Spleen (tissue), 11 donors: ENCODE data around the gene NFATC2. TPM values are rescaled to one million over a fixed set of nuclear protein-coding genes. Genes with fewer than 3 reads are reported as not detected.

Experiments used
- DNase-seq: peaks from one replicate; pipeline ENCODE4 v3.0.0-alpha.2; 2020
- H3K27ac ChIP-seq, 8 donors: fragments of 200-600 bp; sonication (generic) in 7 of 8; 1 replicate in 4 of 8; 2 replicates in 4 of 8; pipeline versions ENCODE4 v1.5.0 to v1.8.0; 2016 to 2021; ENCODE audit warnings: inconsistent platforms in 4 of 8, mild to moderate bottlenecking in 4 of 8, moderate library complexity in 1 of 8
- H3K27me3 ChIP-seq, 7 donors: fragments of 200-600 bp; sonication (generic) in 6 of 7; replicated peaks in 1 of 7; 1 replicate in 4 of 7; 2 replicates in 3 of 7; pipeline versions ENCODE4 v1.5.0 to v1.8.0; 2016 to 2021; ENCODE audit warnings: inconsistent platforms in 3 of 7, mild to moderate bottlenecking in 1 of 7
- H3K36me3 ChIP-seq, 6 donors: fragments of 200-600 bp; sonication (generic) in 5 of 6; 1 replicate in 4 of 6; 2 replicates in 2 of 6; pipeline versions ENCODE4 v1.5.0 to v1.8.0; 2016 to 2021; ENCODE audit warnings: inconsistent platforms in 2 of 6
- H3K4me1 ChIP-seq, 6 donors: fragments of 200-600 bp; sonication (generic) in 5 of 6; 1 replicate in 3 of 6; 2 replicates in 3 of 6; pipeline versions ENCODE4 v1.5.0 to v1.8.0; 2016 to 2021; ENCODE audit warnings: inconsistent platforms in 3 of 6
- H3K4me3 ChIP-seq, 8 donors: fragments of 200-600 bp; sonication (generic) in 7 of 8; 1 replicate in 4 of 8; 2 replicates in 4 of 8; pipeline versions ENCODE4 v1.5.0 to v1.8.0; 2016 to 2021; ENCODE audit warnings: inconsistent platforms in 4 of 8, mild to moderate bottlenecking in 4 of 8, moderate library complexity in 2 of 8
- H3K9me3 ChIP-seq, 8 donors: fragments of 200-600 bp; sonication (generic) in 7 of 8; 1 replicate in 4 of 8; 2 replicates in 4 of 8; pipeline versions ENCODE4 v1.5.0 to v1.8.0; 2016 to 2021; ENCODE audit warnings: inconsistent platforms in 4 of 8
- POLR2A ChIP-seq, 3 donors: fragments of 450-650 bp; IDR thresholded peaks; one replicate each; pipeline ENCODE4 v1.5.1; 2017; ENCODE audit warnings: antibody characterized with exemption in 3 of 3, mild to moderate bottlenecking in 1 of 3
- POLR2AphosphoS5 ChIP-seq, 3 donors: sonication (generic); formaldehyde crosslinking; IDR thresholded peaks; one replicate each; pipeline ENCODE4 v1.5.1; 2017; ENCODE audit warnings: antibody characterized with exemption in 3 of 3
- WGBS, 5 donors: extraction: QIAGEN DNeasy Blood & Tissue Kit in 3 of 5; methylation state at CpG; one replicate each; pipeline versions ENCODE4 v1.1.5 to v1.1.7; 2013 to 2018; 5-methylcytosine and 5-hydroxymethylcytosine counted together
- intact Hi-C: fragments of 100-400 bp; cut with DNase I; formaldehyde crosslinking; loops from one replicate; pipeline ENCODE4 v1.15.0; 2023; ENCODE audit warnings: low total_unique reads
- polyA plus RNA-seq, 3 donors: library from polyadenylated mRNA; stranded (reverse); fragments of 200-250 nt; gene quantifications; one replicate each; pipeline ENCODE4 v1.2.1, GENCODE V29; 2013
- total RNA-seq, 7 donors: library from RNA; depleted of rRNA in 3 of 7; stranded (reverse); fragments of >200 nt in 3 of 7; fragmentation: NEBNext Ultra II Directional in 4 of 7; extraction: Animal tissue kit (Norgen Biotek cat#: 25700) in 4 of 7; gene quantifications; one replicate each; pipeline versions ENCODE4 v1.1.0 to v1.2.1, GENCODE V29; 2016 to 2021
- TF ChIP-seq, protein P1 (sequence below), 11 experiments: fragments of 200-600 bp in 7 of 11; fragments of 450-650 bp in 4 of 11; sonication (generic) in 4 of 11; IDR thresholded peaks in 8 of 11; conservative IDR thresholded peaks in 3 of 11; 1 replicate in 7 of 11; 2 replicates in 4 of 11; pipeline versions ENCODE4 v1.4.0 to v1.8.0; 2016 to 2021; ENCODE audit warnings: antibody characterized with exemption in 11 of 11, inconsistent platforms in 4 of 11, mild to moderate bottlenecking in 1 of 11
- donor health status: healthy with polysubstance abuse.
- donor health status: DM: no; HTN: no; CAD: no; lungs with moderate emphysema.
- donor health status: DM: no; HTN: no; CAD: no.
- donor health status: Bipolar disorder and iron deficiency.
- donor health status: healthy.
- donor health status: DM: no; HTN: no; CAD: no.
- donor health status: DM: yes; HTN: yes; CAD: no.

The NFATC2 gene
- total and polyA plus RNA-seq, 10 donors = 6.5 to 42.9 (median 34.5) TPM

DNA sequence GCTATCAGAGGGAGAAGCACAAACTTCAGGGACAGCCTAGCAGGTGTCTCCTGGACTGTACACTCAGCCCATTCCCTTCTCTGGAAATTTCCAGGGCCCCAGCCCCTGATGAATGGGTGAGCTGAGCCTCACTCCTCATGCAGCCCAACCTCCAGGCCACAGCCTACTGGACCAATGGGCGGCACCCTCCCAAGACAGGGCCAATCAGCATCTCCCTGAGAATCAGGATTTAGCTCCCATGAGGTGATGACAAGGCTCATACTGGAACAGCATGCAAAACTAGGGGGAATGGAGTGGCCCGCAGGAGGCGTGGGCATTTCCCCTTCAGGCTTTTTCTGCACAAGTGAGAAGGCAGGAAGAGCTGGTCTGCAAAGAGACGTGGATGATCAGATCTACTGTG is 29.0 kb downstream of the NFATC2 start:
- no peaks in the 10 kb centered on the region for H3K9me3 ChIP-seq
- peaks cover 0 to 95% (median 37%) of the 10 kb centered on the region in 6 donors for H3K36me3 ChIP-seq
- TF ChIP-seq, protein P1, sequence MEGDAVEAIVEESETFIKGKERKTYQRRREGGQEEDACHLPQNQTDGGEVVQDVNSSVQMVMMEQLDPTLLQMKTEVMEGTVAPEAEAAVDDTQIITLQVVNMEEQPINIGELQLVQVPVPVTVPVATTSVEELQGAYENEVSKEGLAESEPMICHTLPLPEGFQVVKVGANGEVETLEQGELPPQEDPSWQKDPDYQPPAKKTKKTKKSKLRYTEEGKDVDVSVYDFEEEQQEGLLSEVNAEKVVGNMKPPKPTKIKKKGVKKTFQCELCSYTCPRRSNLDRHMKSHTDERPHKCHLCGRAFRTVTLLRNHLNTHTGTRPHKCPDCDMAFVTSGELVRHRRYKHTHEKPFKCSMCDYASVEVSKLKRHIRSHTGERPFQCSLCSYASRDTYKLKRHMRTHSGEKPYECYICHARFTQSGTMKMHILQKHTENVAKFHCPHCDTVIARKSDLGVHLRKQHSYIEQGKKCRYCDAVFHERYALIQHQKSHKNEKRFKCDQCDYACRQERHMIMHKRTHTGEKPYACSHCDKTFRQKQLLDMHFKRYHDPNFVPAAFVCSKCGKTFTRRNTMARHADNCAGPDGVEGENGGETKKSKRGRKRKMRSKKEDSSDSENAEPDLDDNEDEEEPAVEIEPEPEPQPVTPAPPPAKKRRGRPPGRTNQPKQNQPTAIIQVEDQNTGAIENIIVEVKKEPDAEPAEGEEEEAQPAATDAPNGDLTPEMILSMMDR (IDR thresholded peaks at IDR 0.05 in 8 of 11, conservative IDR thresholded peaks at IDR 0.05 in 3 of 11) = no peak
- intact Hi-C loops = no loop called here
- H3K27ac ChIP-seq = no peak overlapping the region
- peak; percentile 27 for DNase-seq
- peaks cover 6 to 47% (median 24%) of the 10 kb centered on the region in 6 donors for H3K4me1 ChIP-seq
- WGBS, 5 donors = 74 to 94% (median 86%) methylated on average over 4 of the region's 4 CpGs
- H3K27me3 ChIP-seq = no peaks in the 10 kb centered on the region
- H3K4me3 ChIP-seq = no peak overlapping the region

DNA sequence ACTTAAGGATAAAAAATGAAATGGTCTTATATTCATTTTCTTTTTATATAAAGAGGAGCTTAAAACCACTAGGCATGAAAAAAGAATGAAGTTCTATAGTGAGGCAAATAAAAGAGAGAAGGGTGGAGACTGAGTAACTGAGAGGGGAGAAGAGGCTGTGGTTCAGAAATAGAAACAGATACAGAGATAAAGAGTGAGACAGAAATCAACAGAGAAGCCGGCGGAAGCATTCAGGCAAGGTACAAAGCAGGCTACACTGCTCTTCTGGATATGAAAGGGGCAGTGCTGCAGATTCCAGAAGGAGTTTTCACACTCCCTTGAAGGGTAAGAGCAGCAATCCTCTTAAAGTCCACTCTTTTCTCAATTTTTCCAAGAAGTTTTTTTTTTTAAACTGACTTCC is 29.9 kb downstream of the NFATC2 start:
- Histone ChIP-seq H3K36me3 (peaks cover 0 to 95% (median 37%) of the 10 kb centered on the region in 6 donors), H3K27ac (peak overlapping the region in 1 of 8 donors; percentile 2), H3K4me1 (peaks cover 6 to 56% (median 24%) of the 10 kb centered on the region in 6 donors), H3K9me3 (no peaks in the 10 kb centered on the region), H3K4me3 (no peak overlapping the region), H3K27me3 (no peaks in the 10 kb centered on the region)
- no peak for TF ChIP-seq POLR2AphosphoS5 (IDR thresholded peaks at IDR 0.05)
- TF ChIP-seq, protein P1 (IDR thresholded peaks at IDR 0.05 in 8 of 11, conservative IDR thresholded peaks at IDR 0.05 in 3 of 11) = no peak
- no peak for TF ChIP-seq POLR2A (IDR thresholded peaks at IDR 0.05)
- DNase-seq = no peak
- intact Hi-C loops = no loop called here
- 40 to 67% (median 50%) methylated on average over 2 of the region's 2 CpGs for WGBS, 5 donors

DNA sequence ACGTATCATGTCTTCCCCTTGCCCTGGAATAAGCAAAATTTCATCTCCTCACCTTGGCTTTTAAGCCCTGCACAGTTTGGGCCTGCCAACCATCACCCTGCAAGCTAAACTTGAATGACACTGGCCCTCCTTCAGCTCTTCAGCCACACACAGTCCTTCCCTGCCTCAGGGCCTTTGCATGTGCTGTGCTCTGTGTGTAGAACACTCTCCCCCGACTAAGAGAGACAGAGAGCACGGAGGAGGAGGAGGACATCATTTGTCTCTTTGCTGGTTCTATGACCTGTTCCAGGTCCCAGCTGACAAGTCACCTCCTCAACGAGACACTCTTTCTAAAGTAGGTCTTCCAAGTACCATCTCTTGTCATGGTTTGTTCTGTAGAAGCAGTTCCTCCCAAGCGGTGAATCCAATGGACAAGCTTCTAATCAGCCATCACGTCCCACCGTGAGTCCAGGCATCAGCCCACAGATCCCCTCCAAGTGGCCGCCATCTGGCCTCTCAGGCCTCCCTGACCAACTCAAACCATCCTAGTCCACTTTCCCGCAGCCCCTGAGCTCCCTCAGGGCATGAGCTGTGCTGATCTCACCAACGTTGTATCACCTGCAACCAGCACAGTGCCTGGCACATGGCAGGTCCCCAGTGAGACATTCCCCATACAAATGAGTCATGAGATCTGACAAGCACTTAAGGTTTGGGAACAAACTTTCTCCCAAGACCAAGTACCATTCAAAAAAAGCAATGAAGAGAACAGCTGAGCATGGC is 30.5 kb downstream of the NFATC2 start:
- WGBS, 5 donors = 89 to 93% (median 92%) methylated on average over 10 of the region's 10 CpGs
- no peak for TF ChIP-seq POLR2A (IDR thresholded peaks at IDR 0.05)
- no peak for TF ChIP-seq POLR2AphosphoS5 (IDR thresholded peaks at IDR 0.05)
- TF ChIP-seq, protein P1 (IDR thresholded peaks at IDR 0.05 in 8 of 11, conservative IDR thresholded peaks at IDR 0.05 in 3 of 11) = no peak
- peaks cover 0 to 95% (median 37%) of the 10 kb centered on the region in 6 donors for H3K36me3 ChIP-seq
- no peaks in the 10 kb centered on the region for H3K9me3 ChIP-seq
- intact Hi-C loops = no loop called here
- H3K4me3 ChIP-seq = no peak overlapping the region
- DNase-seq = peak; percentile 59
- peak overlapping the region in 1 of 8 donors; percentile 2 for H3K27ac ChIP-seq
- peaks cover 6 to 61% (median 24%) of the 10 kb centered on the region in 6 donors for H3K4me1 ChIP-seq
- no peaks in the 10 kb centered on the region for H3K27me3 ChIP-seq

DNA sequence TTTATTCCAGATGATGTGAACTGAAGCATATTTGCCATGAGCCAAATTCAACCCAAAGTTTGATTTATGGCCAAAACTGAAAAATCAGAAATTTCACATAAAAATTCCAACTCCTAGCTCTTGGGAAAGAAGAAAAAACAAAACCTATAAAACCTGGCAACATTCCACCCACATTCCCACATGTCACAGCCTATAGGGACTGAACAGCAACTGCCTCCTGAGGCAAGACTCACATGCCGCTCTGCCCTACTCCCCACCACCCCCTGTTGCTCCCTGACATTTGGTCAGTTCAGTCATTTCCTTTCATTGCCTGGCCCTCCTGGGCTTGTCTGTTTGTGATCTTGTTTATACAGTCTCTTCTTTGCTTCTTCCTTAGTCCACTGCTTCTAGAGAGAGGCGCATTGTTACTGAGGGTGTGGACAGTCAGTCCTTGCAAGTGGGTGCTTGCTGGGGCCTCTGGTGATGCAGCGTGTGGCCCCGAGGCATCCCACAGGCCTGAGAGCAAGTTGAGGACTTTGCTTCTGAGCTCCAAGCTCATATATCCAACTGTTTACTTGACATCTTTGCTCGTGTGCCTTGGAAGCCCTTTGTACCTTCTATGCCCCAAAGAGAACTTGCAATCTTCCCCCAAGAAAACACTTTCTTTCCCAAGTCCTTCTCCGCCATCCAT is 31.4 kb downstream of the NFATC2 start:
- TF ChIP-seq, protein P1 (IDR thresholded peaks at IDR 0.05 in 8 of 11, conservative IDR thresholded peaks at IDR 0.05 in 3 of 11) = no peak
- TF ChIP-seq POLR2AphosphoS5 (IDR thresholded peaks at IDR 0.05) (no peak), POLR2A (IDR thresholded peaks at IDR 0.05) (no peak)
- H3K27ac ChIP-seq = no peak overlapping the region
- DNase-seq = no peak
- H3K9me3 ChIP-seq = no peaks in the 10 kb centered on the region
- H3K4me3 ChIP-seq = no peak overlapping the region
- H3K36me3 ChIP-seq = peaks cover 0 to 95% (median 36%) of the 10 kb centered on the region in 6 donors
- peaks cover 6 to 71% (median 24%) of the 10 kb centered on the region in 6 donors for H3K4me1 ChIP-seq
- H3K27me3 ChIP-seq = no peaks in the 10 kb centered on the region
- intact Hi-C loops = no loop called here
- 87 to 98% (median 96%) methylated on average over 6 of the region's 6 CpGs for whole genome bisulfite sequencing, 5 donors
